H1 (cell line): ENCODE data around the gene CACNA1A. TPM values are rescaled to one million over a fixed set of nuclear protein-coding genes. Genes with fewer than 3 reads are reported as not detected.

Experiments
- RAD21 ChIP-seq, 2 experiments: IDR thresholded peaks in 1 of 2; conservative IDR thresholded peaks in 1 of 2; 2 replicates each; pipeline ENCODE4 v1.6.1; 2011; ENCODE audit warnings: low read depth in 2 of 2, low read length in 2 of 2, improper control_type of control experiment in 1 of 2, inconsistent platforms in 1 of 2, mild to moderate bottlenecking in 1 of 2, moderate library complexity in 1 of 2
- SRF ChIP-seq: IDR thresholded peaks from 2 replicates; pipeline ENCODE4 v1.6.1; 2011; ENCODE audit warnings: mild to moderate bottlenecking, low read depth, low read length, moderate library complexity
- polyA plus RNA-seq, 7 experiments: library from polyadenylated mRNA; depleted of rRNA in 3 of 7; stranded (reverse) in 5 of 7; unstranded in 2 of 7; fragments of >200 nt in 5 of 7; fragments of 200-250 nt in 2 of 7; gene quantifications; 1 replicate in 5 of 7; 2 replicates in 1 of 7; 4 replicates in 1 of 7; pipeline versions ENCODE4 v1.2.1 to v1.2.3, GENCODE V29; 2011 to 2013; ENCODE audit warnings: missing spikeins in 2 of 7, mixed read lengths in 2 of 7
- total RNA-seq: library from RNA; stranded (reverse); fragmentation: NEBNext Ultra II Directional; extraction: Animal tissue kit (Norgen Biotek cat#: 25700); gene quantifications from 2 replicates; pipeline ENCODE4 v1.2.1, GENCODE V29; 2021

CACNA1A gene
- total and polyA plus RNA-seq, 2 of the 8 experiments (the other 6 are each of a cell fraction or from before 2014, with no cell fraction given): 10.7 to 25.3 TPM

- TF ChIP-seq SRF (no peak), RAD21 (IDR thresholded peaks at IDR 0.05 in 1 of 2, conservative IDR thresholded peaks at IDR 0.05 in 1 of 2; ENCODE audit: low read depth in 2 of 2, low read length in 2 of 2) (no peak)
- TF ChIP-seq, all 59 proteins: peak for 0
Measured at GRCh38 chr19:13207846-13208671, 298.2 kb downstream of the CACNA1A start (continued).
